Measurements from ENCODE around the gene B4GAT1.

DNA sequence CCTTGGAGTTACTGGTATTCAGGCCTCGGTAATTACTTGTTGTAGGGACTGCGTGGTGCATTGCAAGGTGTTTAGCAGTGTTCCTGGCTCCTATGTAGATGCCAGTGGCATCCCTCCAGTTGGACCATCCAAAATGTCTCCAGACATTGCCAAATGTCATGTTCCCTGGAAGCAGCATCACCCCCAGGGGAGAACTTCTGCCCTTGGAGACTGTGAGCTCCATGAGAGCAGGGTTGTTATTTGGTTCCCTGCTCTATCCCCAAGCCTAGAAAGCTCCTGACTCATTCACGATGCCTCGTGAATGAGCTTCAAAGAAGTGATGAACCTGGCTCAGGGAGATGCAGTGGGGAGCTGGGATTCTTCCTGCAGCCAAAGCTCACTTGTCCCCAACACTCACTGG lies 25.8 kb downstream of the B4GAT1 start:
- TF ChIP-seq GATA2 (IDR thresholded peaks at IDR 0.05; ENCODE audit: low read depth, low read length): no peak
- TF ChIP-seq GATA3 (IDR thresholded peaks at IDR 0.05; ENCODE audit: low read depth, low read length): no peak
